C1 segment of cervical spinal cord (tissue), 14 donors: ENCODE results near the gene FAM53A.

Experiments
- DNase-seq, 14 donors: peaks; one replicate each; lab custom pipeline; 2025; lab: John Stamatoyannopoulos, UW

The FAM53A gene

DNA sequence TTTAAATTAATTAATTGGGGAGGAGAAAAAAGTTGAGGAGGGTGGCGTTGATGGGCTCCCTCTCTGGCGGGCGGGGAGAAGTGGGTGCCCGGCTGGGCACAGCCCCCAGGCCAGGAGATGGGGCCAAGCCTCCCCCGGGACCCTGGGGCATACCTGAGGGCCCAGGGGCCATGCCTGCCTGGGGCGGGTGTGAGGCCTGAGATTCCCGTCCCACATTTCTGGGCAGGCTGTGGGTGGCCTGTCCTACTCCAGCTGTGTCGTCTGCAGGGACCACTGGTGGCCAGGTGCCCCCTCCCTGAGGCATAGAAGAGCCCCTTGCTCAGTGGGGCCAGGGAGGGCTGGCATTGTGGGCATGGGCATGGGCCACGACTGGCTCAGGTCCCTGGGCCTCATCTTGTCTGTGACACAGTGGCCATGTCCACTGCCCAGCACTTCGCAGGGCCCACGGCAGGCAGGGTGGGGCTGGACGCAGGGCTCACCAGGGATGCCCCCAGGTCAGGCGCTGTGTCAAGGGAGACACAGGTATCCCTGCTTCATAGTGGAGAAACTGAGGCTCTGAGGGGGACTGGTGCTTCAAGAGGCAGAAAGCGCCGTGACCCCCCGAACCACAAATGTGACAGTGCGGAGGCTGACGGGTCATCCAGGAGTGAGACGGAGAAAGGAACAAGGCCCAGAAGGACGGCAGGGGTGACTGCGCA, 60.1 kb downstream of the FAM53A start:
- DNase-seq: no peak

DNA sequence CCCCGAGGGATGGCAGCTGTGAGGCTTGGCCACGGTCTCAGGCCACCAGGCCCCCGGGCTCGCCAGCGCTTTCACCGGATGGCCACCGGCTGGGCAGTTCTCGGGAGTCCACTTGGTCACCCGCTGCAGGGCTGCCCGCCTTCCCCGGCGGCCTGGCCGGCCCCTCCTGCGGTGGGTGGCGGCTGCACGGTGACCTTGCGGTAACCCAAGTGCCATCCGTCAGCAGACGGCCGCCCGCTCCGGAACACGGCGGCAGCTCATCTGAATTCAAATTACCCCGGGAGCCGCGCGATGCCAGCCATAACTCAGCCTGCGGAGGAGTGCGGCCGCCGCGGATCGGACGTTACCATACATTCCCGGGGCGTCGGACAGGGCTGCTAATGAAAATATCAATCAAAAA, 60.7 kb downstream of the FAM53A start:
- no peak for DNase-seq

DNA sequence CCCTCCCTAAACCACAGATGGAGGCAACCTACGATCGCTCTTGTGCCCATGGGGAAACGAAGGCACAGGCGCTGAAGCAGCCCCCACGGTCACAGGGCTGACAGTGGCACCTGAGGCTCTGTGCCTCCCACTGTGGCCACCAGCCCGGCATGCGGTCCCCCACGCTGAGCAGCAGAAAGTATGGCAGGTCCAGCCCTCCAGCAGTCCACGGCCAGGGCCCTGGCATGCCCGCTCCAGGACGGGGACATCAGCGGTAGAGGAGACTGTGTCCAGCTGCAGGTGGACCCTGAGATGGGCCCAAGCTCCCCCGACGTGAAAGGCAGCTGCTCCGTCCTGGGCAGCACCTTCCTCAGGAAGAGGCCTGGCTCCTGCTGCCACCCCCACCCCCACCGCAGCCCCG, 61.2 kb downstream of the FAM53A start:
- no peak for DNase-seq

DNA sequence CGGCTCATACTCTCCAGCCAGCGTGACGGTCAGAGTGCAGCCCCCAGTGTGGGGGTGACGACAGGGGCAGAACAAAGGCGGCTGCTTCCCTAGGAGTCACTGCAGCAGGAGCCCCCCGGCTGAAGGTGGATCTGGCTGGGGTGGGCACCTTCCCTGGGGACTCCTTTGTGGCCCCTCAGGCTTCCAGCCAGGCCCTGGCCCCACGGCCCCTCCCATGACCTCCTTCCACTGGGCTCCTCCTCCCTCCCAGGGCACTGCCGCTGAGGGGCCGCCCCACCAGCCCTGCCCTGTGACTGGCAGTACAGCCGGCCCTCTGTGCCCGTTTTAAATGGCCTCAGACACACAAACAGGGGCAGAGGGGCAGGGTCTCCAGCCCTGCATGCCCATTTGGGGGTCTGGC, 61.9 kb downstream of the FAM53A start:
- no peak for DNase-seq

GRCh38 chr4:1621526-1621925, 62.6 kb downstream of the FAM53A start:
- DNase-seq: no peak

DNA sequence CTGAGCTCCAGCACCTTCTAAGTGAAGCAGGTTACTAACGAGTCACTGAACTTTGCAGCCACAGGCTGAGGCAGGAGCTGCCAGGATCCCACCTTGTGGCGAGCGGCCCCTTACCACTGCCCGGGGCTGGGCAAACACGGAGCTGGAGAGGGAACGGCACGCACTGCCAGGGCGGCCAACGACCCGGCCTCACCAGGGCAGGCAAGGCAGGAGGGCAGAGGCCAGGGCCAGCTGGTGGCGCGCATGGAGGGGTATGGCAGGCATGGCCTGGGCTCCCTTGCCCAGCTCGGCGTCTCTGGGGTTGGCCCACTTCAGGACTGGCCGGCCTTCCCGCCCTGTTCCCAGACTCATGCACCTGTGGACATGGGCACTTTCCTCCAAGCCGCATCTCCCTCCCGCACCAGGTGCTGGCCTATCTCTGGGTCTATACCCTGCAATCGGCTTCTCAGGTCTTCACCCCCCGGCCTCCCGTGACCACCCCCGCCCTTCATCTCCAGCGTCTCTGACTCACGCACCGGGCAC, 64.9 kb downstream of the FAM53A start:
- DNase-seq: no peak

DNA sequence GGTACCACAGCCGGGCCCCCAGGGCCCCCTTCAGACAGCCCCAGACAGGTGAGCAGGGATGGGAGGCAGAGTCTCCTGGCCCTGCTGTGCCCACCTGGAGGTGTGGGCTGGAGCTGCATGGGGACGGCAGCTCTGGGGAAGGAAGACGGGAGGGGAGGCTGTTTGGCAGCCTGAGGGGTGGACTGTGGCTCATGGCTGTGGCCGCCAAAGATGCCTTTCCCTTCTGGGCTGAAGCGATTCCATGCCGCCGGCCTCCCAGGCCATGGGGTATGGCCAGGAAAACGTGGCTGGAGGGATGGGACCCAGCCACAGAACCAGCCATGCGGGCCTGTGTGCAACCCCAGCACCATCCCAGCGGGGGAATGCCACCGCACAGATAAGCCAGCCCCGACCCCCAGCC, 65.7 kb downstream of the FAM53A start:
- DNase-seq: no peak

GRCh38 chr4:1616557-1616930, 67.6 kb downstream of the FAM53A start:
- no peak for DNase-seq

DNA sequence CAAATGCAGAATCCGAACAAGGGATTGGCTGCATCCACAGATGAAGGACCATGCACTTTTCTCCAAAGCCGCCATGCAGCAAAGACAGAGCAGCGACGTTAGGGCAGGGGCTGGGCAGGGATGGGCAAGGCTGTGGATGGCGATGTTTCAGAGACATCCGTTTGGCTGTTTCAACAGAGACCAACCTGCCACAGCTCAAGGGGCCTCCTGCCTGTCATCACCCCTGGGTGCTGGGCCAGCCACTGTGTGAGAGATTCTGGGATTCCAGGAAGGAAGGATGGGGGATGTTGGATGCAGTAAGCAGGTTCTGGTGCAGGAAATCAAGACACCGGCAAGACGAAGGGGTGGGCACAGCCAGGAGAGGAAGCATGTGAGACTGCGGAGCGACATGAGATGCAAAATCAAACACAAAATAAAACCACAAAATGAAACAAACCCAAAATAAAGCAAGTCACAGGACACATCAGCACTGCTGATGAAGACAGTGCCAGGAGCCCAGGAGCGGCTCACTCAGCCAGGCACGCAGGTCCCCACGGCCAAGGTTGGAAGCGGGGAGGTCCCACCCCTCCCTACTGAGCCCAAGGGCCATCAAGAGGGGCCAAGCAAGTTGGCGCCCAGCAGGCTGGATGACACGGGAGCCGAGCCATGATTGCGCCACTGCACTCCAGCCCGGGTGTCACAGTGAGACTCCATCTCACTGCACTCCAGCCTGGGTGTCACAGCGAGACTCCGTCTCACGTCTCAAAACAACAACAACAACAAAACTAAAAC, 68.1 kb downstream of the FAM53A start:
- no peak for DNase-seq

- no peak for DNase-seq
These were observed 69.1 kb downstream of the FAM53A start for GRCh38 chr4:1614854-1615595.

GRCh38 chr4:1614502-1614853, 69.6 kb downstream of the FAM53A start:
- DNase-seq: no peak

DNA sequence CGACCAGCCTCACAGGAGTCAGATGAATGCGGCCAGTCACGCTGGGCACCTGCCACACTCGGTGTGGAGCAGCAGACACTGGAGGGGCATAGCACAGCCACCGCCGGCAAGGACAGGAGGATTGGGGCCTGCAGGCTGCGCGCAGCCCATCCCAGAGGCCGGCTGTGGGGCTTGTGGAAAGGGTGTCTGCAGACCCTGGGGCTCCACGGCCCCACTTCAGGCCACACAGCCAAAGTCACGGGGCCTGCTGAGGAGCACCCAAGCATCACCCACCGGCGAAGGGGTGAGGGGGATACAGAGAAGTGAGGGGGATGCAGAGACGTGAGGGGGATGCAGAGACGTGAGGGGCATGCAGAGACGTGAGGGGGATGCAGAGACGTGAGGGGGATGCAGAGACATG, 70.1 kb downstream of the FAM53A start:
- no peak for DNase-seq

DNA sequence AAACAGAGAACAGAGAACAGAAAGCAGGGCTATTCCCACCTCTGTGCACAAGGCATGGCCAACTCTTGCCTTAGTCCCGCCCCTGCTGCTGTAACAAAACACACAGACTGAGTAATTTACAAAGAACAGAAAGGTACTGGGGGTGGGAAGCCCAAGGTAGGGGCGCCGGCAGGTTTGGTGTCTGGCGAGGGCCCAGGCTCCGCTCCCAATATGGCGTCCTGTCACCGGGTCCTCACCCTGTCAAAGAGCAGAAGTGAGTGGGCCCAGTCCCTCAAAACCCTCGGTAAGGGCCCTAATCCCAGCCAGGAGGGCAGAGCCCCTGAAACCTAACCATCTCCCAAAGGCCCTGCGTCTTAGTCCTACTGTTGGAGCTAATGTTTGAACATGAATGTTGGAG, 71.0 kb downstream of the FAM53A start:
- DNase-seq: no peak

GRCh38 chr4:1612278-1613098, 71.6 kb downstream of the FAM53A start:
- DNase-seq: no peak

- DNase-seq: peak in 1 of 14 donors; percentile 69
These were observed 72.6 kb downstream of the FAM53A start for GRCh38 chr4:1611501-1611870.

- DNase-seq: no peak
These were observed 73.2 kb downstream of the FAM53A start for GRCh38 chr4:1610791-1611500.

DNA sequence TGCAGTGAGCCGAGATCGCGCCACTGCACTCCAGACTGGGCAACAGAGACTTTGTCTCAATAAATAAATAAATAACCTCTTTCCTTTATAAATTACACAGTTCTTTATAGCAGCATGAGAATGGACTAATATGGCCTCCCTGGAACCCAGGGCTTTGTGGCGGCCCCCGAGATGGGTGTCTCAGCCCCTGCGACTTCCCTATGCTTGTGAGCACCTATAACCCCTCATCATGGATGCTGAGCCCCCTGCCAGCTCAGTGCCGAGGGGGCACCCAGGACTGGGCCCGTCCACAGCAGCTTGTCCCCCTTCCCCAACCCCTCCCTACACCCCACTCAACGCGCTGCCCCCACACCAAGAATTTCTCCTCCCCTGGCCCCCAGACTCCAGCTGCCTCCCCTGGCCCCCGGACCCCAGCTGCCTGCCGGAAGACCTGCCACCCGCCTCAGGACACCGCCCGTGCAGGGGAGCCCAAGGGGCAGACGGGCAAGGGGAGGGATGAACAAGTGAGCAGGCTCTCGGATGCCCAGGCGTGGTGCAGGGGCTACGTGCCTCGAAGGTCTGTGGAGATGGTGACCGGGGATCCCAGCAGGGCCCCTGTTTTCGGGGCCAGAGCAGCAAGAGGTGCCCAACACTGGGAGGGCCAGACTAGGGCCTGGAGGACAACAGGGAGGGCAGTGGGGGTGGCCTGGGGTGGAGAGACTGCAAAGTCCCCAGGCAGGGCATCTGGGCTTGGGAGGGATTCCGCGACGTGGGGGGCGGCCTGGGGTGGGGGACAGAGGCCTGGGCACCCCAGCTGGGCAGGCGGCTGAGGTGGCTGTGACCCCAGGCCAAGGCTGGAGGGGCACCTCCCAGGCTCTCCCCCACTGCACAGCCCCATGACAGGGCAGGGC, 74.0 kb downstream of the FAM53A start:
- DNase-seq: no peak

DNA sequence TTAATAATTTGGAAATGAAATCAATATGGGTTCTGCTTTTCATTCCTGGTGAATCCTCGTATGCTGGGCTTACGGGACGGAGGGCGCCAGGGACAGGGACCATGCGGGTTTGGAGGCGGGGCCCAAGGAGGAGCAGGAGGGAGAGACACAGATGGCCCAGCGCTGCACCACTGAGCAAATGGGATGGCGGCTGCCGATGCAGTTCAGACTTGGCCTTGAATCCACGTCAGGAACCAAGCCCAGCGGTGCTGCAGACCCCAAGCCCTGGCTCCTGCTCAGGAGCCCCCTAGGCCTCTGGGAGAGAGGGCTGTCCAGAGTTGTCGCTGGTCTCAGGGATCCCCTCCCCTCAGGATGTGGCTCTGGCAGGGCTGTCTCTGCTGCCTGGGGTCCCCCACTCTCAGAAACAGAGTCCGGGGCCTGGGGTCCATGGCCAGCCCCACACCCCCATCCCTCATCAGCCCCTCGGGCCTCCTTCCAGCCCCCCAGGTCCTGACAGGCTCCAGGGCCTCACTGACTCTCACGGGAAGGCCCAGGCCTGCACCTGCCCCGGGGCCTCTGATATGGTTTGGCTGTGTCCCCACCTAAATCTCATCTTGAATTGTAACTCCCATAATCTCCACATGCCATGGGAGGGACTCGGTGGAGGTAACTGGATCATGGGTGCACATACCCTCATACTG, 75.2 kb downstream of the FAM53A start:
- DNase-seq: peak in 1 of 14 donors; percentile 22

DNA sequence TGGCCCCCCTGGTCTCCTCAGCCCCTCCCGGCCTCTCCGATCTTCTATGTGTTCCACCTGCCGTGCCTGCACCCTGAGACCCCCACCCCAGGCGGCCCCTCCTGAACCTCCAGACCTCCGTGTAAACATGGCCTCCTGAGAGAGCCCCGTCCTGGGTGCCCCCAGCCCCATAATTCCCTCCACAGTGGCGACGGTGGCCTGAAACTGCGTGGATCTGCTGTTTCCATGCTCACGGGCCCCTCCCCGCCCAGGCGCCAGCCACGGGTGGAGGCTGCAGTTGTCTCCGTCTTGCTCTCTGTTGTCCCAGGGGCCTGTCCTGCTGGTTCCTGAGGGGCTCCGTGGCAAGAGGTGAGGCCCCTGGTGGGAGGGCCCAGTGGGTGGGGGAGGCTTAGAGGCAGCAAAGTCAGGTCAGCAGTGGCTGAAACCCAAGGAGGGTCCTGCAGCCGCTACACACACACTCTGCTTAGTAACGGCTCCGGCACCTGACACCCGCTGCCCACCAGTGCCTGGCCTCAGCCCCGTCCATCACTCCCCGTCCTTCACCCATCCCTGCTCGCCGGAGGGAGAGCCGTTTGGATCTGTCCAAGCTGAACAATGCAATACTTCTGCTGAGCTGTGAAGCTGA, 75.8 kb downstream of the FAM53A start:
- no peak for DNase-seq
